Stimulated activated CD8-positive, alpha-beta memory T cell treated with anti-CD3 and anti-CD28 coated beads, Interleukin-15, amount 100 ng/mL, for 48 hours (primary cell): ENCODE data around the gene NUCB1.

Experiments
- DNase-seq, 2 donors: peaks; one replicate each; pipeline ENCODE4 v3.0.0-alpha.2; 2020; ENCODE audit warnings: low read depth in 2 of 2

The NUCB1 gene

GRCh38 chr19:48962849-48963165, 62.7 kb downstream of the NUCB1 start:
- DNase-seq, result no peak

- DNase-seq, result peak; percentile 76 to 77
These were observed 63.5 kb downstream of the NUCB1 start for GRCh38 chr19:48963371-48964204.

GRCh38 chr19:48964205-48965039, 64.3 kb downstream of the NUCB1 start:
- DNase-seq, result no peak

- DNase-seq, result peak; percentile 92 to 93
These were observed 65.1 kb downstream of the NUCB1 start, which contains the start of gene FTL for GRCh38 chr19:48965040-48965805. TSS of gene FTL (plus strand) at chr19:48965309. CDS start at chr19:48965508, 199 bp downstream.

- DNase-seq, result peak; percentile 79 to 81
These were observed 65.9 kb downstream of the NUCB1 start for GRCh38 chr19:48965806-48966540.

- no peak for DNase-seq
These were observed 66.6 kb downstream of the NUCB1 start for GRCh38 chr19:48966541-48967345.

- no peak for DNase-seq
These were observed 67.5 kb downstream of the NUCB1 start for GRCh38 chr19:48967346-48968178.

- no peak for DNase-seq
These were observed 68.1 kb downstream of the NUCB1 start for GRCh38 chr19:48968179-48968661.

- DNase-seq, result no peak
These were observed 68.7 kb downstream of the NUCB1 start for GRCh38 chr19:48968813-48969218.

GRCh38 chr19:48969276-48970138, 69.4 kb downstream of the NUCB1 start:
- no peak for DNase-seq

GRCh38 chr19:48970139-48970766, 70.1 kb downstream of the NUCB1 start:
- DNase-seq, result no peak

GRCh38 chr19:48970923-48971395, 70.8 kb downstream of the NUCB1 start:
- peak; percentile 66 to 70 for DNase-seq
